NOMO-1 treated with dmso at 0.1 percent for 144 hours (cell line): Measurements from ENCODE around the gene LAMC3.
A peak's percentile ranks its signal among the peaks of the same experiment; 100 is the strongest.

Source experiments
- DNase-seq: peaks from one replicate; lab custom pipeline; 2025; ENCODE audit not compliant: unreplicated experiment; lab: John Stamatoyannopoulos, UW

The LAMC3 gene

GRCh38 chr9:130977811-130978221, 31.2 kb upstream of the LAMC3 start:
- DNase-seq: no peak

GRCh38 chr9:130979591-130980385, 29.2 kb upstream of the LAMC3 start:
- DNase-seq: no peak

DNA sequence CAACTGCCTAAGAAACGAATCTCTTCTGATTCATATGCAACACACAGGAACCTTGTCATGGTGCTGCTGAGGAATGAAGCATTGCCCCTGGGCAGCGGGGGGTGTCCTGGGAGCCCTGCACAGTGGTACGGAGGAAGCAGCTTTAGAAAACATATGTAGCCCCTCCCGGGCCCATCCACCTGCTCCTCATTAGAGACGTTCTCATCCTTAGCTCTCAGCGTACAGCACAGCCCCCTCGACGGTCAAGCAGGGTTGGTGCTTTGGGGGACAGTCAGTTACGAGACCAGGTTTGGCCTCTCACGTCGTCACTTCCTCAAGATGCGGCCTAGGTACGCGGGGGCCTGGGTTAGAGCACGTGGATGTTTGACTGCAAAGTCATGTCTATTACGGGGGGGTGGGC, 28.4 kb upstream of the LAMC3 start:
- DNase-seq: no peak

GRCh38 chr9:130981002-130981755, 27.8 kb upstream of the LAMC3 start:
- peak; percentile 71 for DNase-seq

DNA sequence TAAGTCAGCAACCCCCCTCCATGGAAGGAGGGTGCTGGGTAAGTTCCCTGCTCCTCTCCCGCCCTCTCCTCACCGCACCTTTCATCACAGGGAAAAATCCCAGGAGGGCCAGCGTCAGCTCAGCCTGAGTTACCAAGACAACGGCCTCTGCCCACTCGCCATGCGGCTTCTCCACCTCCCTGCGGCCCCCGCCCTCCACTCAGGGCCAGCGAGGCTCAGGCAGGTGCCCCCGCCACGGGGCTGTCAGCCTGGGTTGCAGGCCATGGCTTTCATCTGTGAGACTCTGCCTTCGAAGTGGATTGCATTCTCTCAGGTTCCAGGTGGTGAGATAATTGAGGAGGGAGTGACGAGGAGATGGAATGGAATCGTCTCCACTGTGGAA, 27.2 kb upstream of the LAMC3 start:
- DNase-seq: no peak

- DNase-seq: no peak
These were observed 26.2 kb upstream of the LAMC3 start for GRCh38 chr9:130982636-130983358.

DNA sequence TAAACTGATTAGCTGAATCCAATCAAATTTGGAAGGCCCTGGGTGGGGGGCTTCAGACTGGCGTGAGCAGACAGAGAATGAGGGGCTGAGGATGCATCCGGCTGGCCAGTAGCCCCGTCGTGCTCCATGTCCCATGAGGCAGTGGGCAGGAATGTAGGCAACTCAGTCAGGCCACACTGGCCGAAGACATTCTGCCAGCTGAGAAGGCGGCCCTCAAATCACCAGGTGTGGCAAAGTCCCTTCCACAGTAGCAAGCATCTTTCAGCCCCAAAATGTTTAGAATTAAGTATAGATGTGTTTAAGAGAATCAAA, 25.7 kb upstream of the LAMC3 start:
- no peak for DNase-seq

GRCh38 chr9:130983970-130984369, 25.0 kb upstream of the LAMC3 start:
- DNase-seq: no peak

DNA sequence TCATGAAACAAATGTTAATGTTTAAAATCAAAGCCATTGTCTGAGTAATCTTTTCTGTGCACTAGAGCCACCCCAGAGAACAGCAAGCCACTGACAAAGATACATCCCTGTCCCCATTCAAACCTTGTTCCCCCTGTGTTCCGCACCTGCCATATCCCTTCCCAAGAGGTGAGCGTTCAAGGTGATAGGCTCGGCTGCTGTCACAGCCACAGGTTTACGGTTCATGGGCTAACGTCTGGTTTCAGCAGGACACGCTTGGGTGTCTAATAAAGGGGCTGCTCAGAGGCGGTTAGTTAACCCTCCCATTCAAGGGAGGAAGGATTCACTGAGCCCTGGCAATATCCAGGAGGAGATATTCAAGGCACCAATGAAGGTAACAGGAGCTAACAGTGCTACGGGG, 24.5 kb upstream of the LAMC3 start:
- DNase-seq: no peak

DNA sequence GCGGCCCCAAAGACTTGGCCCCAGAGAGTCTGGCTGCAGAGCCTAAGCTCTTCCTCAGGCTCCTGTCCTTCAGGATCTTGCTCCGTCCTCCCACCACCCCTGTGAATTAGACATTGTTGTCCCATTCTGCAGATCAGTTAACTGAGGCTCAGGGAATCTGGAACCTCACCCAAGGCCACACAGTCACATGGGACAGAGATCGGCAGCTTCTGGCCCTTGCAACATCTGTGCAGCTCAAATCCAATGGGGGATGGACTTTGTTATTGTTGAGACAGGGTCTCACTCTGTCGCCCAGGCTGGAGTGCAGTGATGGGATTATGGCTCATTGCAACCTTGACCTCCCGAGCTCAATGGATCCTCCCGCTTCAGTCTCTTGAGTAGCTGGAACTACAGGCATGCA, 23.9 kb upstream of the LAMC3 start:
- no peak for DNase-seq

- no peak for DNase-seq
These were observed 23.3 kb upstream of the LAMC3 start for GRCh38 chr9:130985606-130986162.

- DNase-seq: no peak
These were observed 22.5 kb upstream of the LAMC3 start for GRCh38 chr9:130986356-130986965.

DNA sequence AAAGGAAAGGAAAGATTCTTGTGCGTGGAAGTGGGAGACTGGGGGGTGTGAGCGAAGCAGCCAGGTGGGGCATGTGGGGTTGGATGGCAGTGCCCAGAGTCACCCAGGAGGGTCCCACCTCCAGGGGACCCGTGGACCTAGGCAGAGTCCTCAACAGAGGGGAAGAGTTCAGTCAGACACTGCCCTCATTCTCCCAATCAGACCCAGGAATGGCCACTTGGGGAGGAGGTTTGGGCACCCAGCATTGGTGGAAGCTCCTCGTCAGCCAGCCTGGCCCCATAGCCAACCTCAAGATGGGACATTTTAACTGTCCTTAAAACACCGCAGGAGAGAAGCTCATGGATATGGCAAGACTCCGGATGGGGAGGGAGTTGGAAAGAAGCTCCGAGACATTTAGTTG, 21.9 kb upstream of the LAMC3 start:
- DNase-seq: no peak

GRCh38 chr9:130987738-130988399, 21.1 kb upstream of the LAMC3 start:
- no peak for DNase-seq

GRCh38 chr9:130988400-130988747, 20.6 kb upstream of the LAMC3 start:
- DNase-seq: no peak

DNA sequence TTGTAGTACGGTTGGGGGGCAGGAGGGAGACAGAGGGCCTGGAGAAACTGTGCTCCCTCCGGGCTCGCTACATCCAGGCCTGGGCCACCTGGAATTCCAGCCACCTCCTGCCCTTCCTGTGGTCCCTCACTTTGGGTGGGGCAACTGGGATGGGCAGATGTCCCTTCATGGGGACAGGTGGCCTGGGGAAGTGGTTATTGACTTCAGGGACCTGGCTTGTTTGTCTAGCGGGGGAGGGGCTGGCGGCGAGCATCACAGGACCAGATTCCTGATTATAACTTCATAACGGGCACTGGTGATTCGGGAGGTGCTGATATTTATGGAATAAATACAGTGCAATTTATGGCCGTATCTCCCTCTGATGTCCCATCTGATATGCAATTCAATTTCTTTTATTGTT, 20.1 kb upstream of the LAMC3 start:
- no peak for DNase-seq

- DNase-seq: no peak
These were observed 19.6 kb upstream of the LAMC3 start for GRCh38 chr9:130989391-130989790.

GRCh38 chr9:130989891-130990290, 19.1 kb upstream of the LAMC3 start:
- no peak for DNase-seq

GRCh38 chr9:130990306-130990977, 18.5 kb upstream of the LAMC3 start:
- no peak for DNase-seq
